Endothelial cell of umbilical vein (primary cell): ENCODE results near the gene HACE1.

ENCODE experiments used
- CTCF ChIP-seq, 2 donors: IDR thresholded peaks; 1 replicate in 1 of 2; 2 replicates in 1 of 2; pipeline ENCODE4 v1.5.1; 2011; ENCODE audit warnings: low read length in 2 of 2, mild to moderate bottlenecking in 2 of 2, moderate library complexity in 2 of 2, control low read depth in 1 of 2, inconsistent platforms in 1 of 2, low read depth in 1 of 2; ENCODE audit not compliant: insufficient read depth in 1 of 2; ENCODE audit errors: extremely low read depth in 1 of 2
- EZH2 ChIP-seq: IDR thresholded peaks from 2 replicates; pipeline ENCODE4 v1.6.1; 2012; ENCODE audit warnings: borderline replicate concordance, low read depth, mild to moderate bottlenecking, moderate library complexity, low read length, inconsistent platforms; ENCODE audit not compliant: severe bottlenecking
- GATA2 ChIP-seq: IDR thresholded peaks from 2 replicates; pipeline ENCODE4 v1.7.0; 2011; ENCODE audit warnings: low read depth, mild to moderate bottlenecking, moderate library complexity, mixed read lengths, low read length; ENCODE audit not compliant: insufficient read length, insufficient read depth
- MAX ChIP-seq: IDR thresholded peaks from 2 replicates; pipeline ENCODE4 v1.6.1; 2011; ENCODE audit not compliant: insufficient read depth, insufficient read length
- POLR2A ChIP-seq: IDR thresholded peaks from 2 replicates; pipeline ENCODE4 v1.6.1; 2012; ENCODE audit warnings: low read depth, mild to moderate bottlenecking, control low read depth, low read length

GRCh38 chr6:104881964-104882668 is 22.4 kb upstream of the HACE1 start:
- no peak for TF ChIP-seq EZH2
- no peak for TF ChIP-seq CTCF (IDR thresholded peaks at IDR 0.05; ENCODE audit: extremely low read depth in 1 of 2, insufficient read depth in 1 of 2, low read depth in 1 of 2, low read length in 2 of 2)
- TF ChIP-seq MAX: no peak
- no peak for TF ChIP-seq POLR2A
- TF ChIP-seq GATA2: no peak
